ENCODE measurements around the gene VAV3.

Gene VAV3

GRCh38 chr1:107838056-107838455 is 126.9 kb downstream of the VAV3 start:
- TF ChIP-seq CTCF (conservative IDR thresholded peaks at IDR 0.05; ENCODE audit: low read depth, low read length), result no peak
- H3K4me3 ChIP-seq (ENCODE audit: low read depth, low read length), result no peak overlapping the region
- DNase-seq (ENCODE audit: low read depth), result no peak

GRCh38 chr1:107835151-107835670 is 129.8 kb downstream of the VAV3 start:
- no peak for DNase-seq (ENCODE audit: low read depth)
- no peak overlapping the region for H3K4me3 ChIP-seq (ENCODE audit: low read depth, low read length)
- TF ChIP-seq CTCF (conservative IDR thresholded peaks at IDR 0.05; ENCODE audit: low read depth, low read length), result no peak

GRCh38 chr1:107833061-107833460 is 131.9 kb downstream of the VAV3 start:
- no peak for TF ChIP-seq CTCF (conservative IDR thresholded peaks at IDR 0.05; ENCODE audit: low read depth, low read length)
- H3K4me3 ChIP-seq (ENCODE audit: low read depth, low read length), result no peak overlapping the region
- DNase-seq (ENCODE audit: low read depth), result peak; percentile 17

- TF ChIP-seq CTCF (conservative IDR thresholded peaks at IDR 0.05; ENCODE audit: low read depth, low read length), result no peak
- DNase-seq (ENCODE audit: low read depth), result no peak
- no peak overlapping the region for H3K4me3 ChIP-seq (ENCODE audit: low read depth, low read length)
Measured at GRCh38 chr1:107831921-107832320, 133.1 kb downstream of the VAV3 start.

- TF ChIP-seq CTCF (conservative IDR thresholded peaks at IDR 0.05; ENCODE audit: low read depth, low read length), result no peak
- no peak for DNase-seq (ENCODE audit: low read depth)
- no peak overlapping the region for H3K4me3 ChIP-seq (ENCODE audit: low read depth, low read length)
Measured at GRCh38 chr1:107830526-107830925, 134.5 kb downstream of the VAV3 start.

GRCh38 chr1:107830075-107830474 is 134.9 kb downstream of the VAV3 start:
- H3K4me3 ChIP-seq (ENCODE audit: low read depth, low read length), result no peak overlapping the region
- no peak for TF ChIP-seq CTCF (conservative IDR thresholded peaks at IDR 0.05; ENCODE audit: low read depth, low read length)

GRCh38 chr1:107829036-107829770 is 135.8 kb downstream of the VAV3 start:
- peak; percentile 53 for DNase-seq (ENCODE audit: low read depth)
- TF ChIP-seq CTCF (conservative IDR thresholded peaks at IDR 0.05; ENCODE audit: low read depth, low read length), result no peak
- no peak overlapping the region for H3K4me3 ChIP-seq (ENCODE audit: low read depth, low read length)

More at GRCh38 chr1:107830075-107830474, 134.9 kb downstream of the VAV3 start:
- DNase-seq (ENCODE audit: low read depth), result no peak
